HepG2 (cell line): ENCODE data around the gene PNPLA2. TPM values are rescaled to one million over a fixed set of nuclear protein-coding genes. Genes with fewer than 3 reads are reported as not detected.

ENCODE experiments used
- AGO2 ChIP-seq: fragments of 200-400 bp; formaldehyde crosslinking; optimal IDR thresholded peaks from 2 replicates; pipeline ENCODE3; 2017; ENCODE audit warnings: mild to moderate bottlenecking, low read depth, low read length, moderate library complexity
- AKAP8 ChIP-seq: sonication (generic); formaldehyde crosslinking; IDR thresholded peaks from 2 replicates; pipeline ENCODE4 v1.5.1; 2020; ENCODE audit warnings: mild to moderate bottlenecking, missing genetic modification reagents
- CBX2 ChIP-seq, 2 experiments: fragments of 200-600 bp in 1 of 2; sonication (generic); formaldehyde crosslinking in 1 of 2; IDR thresholded peaks; 2 replicates each; pipeline versions ENCODE4 v1.7.0 to v1.8.1; 2018 to 2022; ENCODE audit warnings: low read depth in 2 of 2, low read length in 1 of 2, mild to moderate bottlenecking in 1 of 2, missing genetic modification reagents in 1 of 2
- FOSL2 ChIP-seq: sonication (generic); formaldehyde crosslinking; IDR thresholded peaks from 2 replicates; pipeline ENCODE4 v1.4.0; 2020; ENCODE audit warnings: missing genetic modification reagents
- IRF2 ChIP-seq: IDR thresholded peaks from 2 replicates; pipeline ENCODE4 v1.6.1; 2018; ENCODE audit warnings: missing genetic modification reagents, missing compliant biosample characterization
- NFATC3 ChIP-seq: sonication (generic); formaldehyde crosslinking; IDR thresholded peaks from 2 replicates; pipeline ENCODE4 v1.5.1; 2020; ENCODE audit warnings: mild to moderate bottlenecking, missing genetic modification reagents
- RELA ChIP-seq: sonication (generic); formaldehyde crosslinking; IDR thresholded peaks from 2 replicates; pipeline ENCODE4 v1.4.0; 2020; ENCODE audit warnings: missing genetic modification reagents
- SOX5 ChIP-seq: IDR thresholded peaks from 2 replicates; pipeline ENCODE4 v1.6.1; 2016; ENCODE audit warnings: borderline replicate concordance
- SP1 ChIP-seq, 2 experiments: fragments of 450-650 bp in 1 of 2; sonication (generic) in 1 of 2; formaldehyde crosslinking in 1 of 2; IDR thresholded peaks; 2 replicates each; pipeline versions ENCODE4 v1.4.0 to v1.6.1; 2016 to 2020; ENCODE audit warnings: missing genetic modification reagents in 1 of 2
- ZFY ChIP-seq: sonication (generic); formaldehyde crosslinking; IDR thresholded peaks from 2 replicates; pipeline ENCODE4 v1.4.0; 2020; ENCODE audit warnings: missing genetic modification reagents
- ZNF773 ChIP-seq: sonication (generic); formaldehyde crosslinking; IDR thresholded peaks from 2 replicates; pipeline ENCODE4 v1.4.0; 2020; ENCODE audit warnings: missing genetic modification reagents, borderline replicate concordance
- ZSCAN31 ChIP-seq: sonication (generic); formaldehyde crosslinking; IDR thresholded peaks from 2 replicates; pipeline ENCODE4 v1.5.0; 2020; ENCODE audit warnings: low read depth, mild to moderate bottlenecking, missing genetic modification reagents
- polyA plus RNA-seq, 8 experiments: library from polyadenylated mRNA; depleted of rRNA in 3 of 8; stranded (reverse) in 7 of 8; unstranded in 1 of 8; fragments of >200 nt; fragmentation: Illumina TruSeq in 4 of 8; extraction: Trizol in 4 of 8; gene quantifications; 2 replicates each; pipeline versions ENCODE4 v1.2.1 to v1.2.3, GENCODE V29; 2011 to 2016; ENCODE audit warnings: low read depth in 4 of 8, missing spikeins in 1 of 8, mixed read lengths in 1 of 8; ENCODE audit not compliant: insufficient read depth in 1 of 8
- total RNA-seq, 5 experiments: library from RNA; depleted of rRNA; stranded (reverse); fragments of >200 nt; fragmentation: Illumina TruSeq; extraction: Trizol; gene quantifications; 2 replicates each; pipeline ENCODE4 v1.2.3, GENCODE V29; 2016; ENCODE audit warnings: low read depth in 1 of 5
- TF ChIP-seq, protein P1 (sequence below): sonication (generic); formaldehyde crosslinking; IDR thresholded peaks from 2 replicates; pipeline ENCODE4 v1.8.0; 2022; ENCODE audit warnings: mild to moderate bottlenecking, missing genetic modification reagents
- TF ChIP-seq, protein P2 (sequence below), 2 experiments: fragments of 450-650 bp in 1 of 2; sonication (generic) in 1 of 2; formaldehyde crosslinking in 1 of 2; IDR thresholded peaks; 2 replicates each; pipeline versions ENCODE4 v1.6.1 to v1.8.0; 2016 to 2022; ENCODE audit warnings: antibody characterized with exemption in 1 of 2, mild to moderate bottlenecking in 1 of 2, missing genetic modification reagents in 1 of 2
- TF ChIP-seq, protein P3 (sequence below): sonication (generic); formaldehyde crosslinking; IDR thresholded peaks from 2 replicates; pipeline ENCODE4 v1.5.0; 2020; ENCODE audit warnings: missing genetic modification reagents, mild to moderate bottlenecking, borderline replicate concordance

PNPLA2 gene
- total and polyA plus RNA-seq, 2 of the 13 experiments (the other 11 are each of a cell fraction or from before 2014, with no cell fraction given), result 10.5 to 43.2 TPM

DNA sequence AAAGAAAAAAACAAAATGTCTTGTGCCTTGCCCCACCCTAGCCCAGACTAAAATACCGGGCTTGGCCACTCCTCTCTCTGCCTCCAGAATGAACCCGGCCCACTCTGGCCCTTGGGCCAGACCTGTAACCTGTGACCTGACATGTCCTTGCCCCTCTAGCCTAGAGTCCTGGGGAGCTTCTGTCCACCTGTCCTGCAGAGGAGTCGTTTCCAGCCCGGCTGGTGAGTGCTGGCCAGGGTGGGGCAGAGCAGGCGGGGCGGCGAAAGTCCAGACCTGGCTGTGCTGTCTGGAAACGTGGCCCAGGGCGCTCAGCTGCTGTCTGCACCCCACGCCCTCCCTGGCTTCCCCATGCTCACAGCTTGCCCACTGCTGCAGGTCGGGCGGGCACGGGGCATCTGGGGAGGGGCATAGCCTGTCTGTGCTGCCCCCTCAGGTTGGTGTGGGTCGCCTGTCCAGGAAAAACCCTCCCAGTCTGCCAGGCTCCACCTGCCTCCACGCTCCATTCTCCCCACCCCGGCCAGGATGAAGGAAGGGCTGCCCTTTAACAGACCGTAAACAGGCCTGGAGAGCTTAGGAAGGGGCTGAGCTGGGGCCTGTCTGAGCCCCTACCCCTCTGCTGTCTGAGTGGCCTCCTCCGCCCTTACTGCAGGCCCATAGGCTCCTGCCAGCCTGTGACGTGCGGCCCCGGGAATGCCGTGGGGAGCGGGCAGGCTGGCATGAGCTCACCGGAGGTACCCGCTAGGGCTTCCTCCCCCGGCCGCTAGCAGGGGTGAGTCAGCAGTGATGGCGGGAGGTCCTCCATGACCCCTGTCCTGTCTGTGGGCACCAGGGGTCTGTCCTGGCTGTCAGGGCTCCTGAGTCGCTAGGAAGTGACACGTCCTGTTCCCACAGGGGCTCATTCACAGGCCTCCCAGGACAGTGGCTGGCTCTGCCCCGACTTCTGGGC lies 15.9 kb downstream of the PNPLA2 start (continued):
- TF ChIP-seq, protein P1, sequence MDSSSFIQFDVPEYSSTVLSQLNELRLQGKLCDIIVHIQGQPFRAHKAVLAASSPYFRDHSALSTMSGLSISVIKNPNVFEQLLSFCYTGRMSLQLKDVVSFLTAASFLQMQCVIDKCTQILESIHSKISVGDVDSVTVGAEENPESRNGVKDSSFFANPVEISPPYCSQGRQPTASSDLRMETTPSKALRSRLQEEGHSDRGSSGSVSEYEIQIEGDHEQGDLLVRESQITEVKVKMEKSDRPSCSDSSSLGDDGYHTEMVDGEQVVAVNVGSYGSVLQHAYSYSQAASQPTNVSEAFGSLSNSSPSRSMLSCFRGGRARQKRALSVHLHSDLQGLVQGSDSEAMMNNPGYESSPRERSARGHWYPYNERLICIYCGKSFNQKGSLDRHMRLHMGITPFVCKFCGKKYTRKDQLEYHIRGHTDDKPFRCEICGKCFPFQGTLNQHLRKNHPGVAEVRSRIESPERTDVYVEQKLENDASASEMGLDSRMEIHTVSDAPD, result no peak
- TF ChIP-seq AGO2 (peak; percentile 93), RELA (CRISPR knock-in tag) (no peak), CBX2 (IDR thresholded peaks at IDR 0.05; ENCODE audit: low read depth, low read length) (no peak), CBX2 (CRISPR knock-in tag; IDR thresholded peaks at IDR 0.05; ENCODE audit: low read depth) (no peak), SOX5 (no peak), SP1 (IDR thresholded peaks at IDR 0.05) (no peak), SP1 (CRISPR knock-in tag; IDR thresholded peaks at IDR 0.05) (no peak), ZSCAN31 (no peak), AKAP8 (CRISPR knock-in tag) (0 out of 2 replicates have a peak, but pooled peaks have one; percentile 63), IRF2 (no peak), ZNF773 (no peak), ZFY (CRISPR knock-in tag) (no peak; the same call in 1 of the 2 replicates), FOSL2 (CRISPR knock-in tag) (peak; percentile 66), NFATC3 (CRISPR knock-in tag) (no peak)
- TF ChIP-seq, protein P2, sequence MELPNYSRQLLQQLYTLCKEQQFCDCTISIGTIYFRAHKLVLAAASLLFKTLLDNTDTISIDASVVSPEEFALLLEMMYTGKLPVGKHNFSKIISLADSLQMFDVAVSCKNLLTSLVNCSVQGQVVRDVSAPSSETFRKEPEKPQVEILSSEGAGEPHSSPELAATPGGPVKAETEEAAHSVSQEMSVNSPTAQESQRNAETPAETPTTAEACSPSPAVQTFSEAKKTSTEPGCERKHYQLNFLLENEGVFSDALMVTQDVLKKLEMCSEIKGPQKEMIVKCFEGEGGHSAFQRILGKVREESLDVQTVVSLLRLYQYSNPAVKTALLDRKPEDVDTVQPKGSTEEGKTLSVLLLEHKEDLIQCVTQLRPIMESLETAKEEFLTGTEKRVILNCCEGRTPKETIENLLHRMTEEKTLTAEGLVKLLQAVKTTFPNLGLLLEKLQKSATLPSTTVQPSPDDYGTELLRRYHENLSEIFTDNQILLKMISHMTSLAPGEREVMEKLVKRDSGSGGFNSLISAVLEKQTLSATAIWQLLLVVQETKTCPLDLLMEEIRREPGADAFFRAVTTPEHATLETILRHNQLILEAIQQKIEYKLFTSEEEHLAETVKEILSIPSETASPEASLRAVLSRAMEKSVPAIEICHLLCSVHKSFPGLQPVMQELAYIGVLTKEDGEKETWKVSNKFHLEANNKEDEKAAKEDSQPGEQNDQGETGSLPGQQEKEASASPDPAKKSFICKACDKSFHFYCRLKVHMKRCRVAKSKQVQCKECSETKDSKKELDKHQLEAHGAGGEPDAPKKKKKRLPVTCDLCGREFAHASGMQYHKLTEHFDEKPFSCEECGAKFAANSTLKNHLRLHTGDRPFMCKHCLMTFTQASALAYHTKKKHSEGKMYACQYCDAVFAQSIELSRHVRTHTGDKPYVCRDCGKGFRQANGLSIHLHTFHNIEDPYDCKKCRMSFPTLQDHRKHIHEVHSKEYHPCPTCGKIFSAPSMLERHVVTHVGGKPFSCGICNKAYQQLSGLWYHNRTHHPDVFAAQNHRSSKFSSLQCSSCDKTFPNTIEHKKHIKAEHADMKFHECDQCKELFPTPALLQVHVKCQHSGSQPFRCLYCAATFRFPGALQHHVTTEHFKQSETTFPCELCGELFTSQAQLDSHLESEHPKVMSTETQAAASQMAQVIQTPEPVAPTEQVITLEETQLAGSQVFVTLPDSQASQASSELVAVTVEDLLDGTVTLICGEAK (IDR thresholded peaks at IDR 0.05), result no peak
- TF ChIP-seq, protein P2 (CRISPR knock-in tag; IDR thresholded peaks at IDR 0.05), result no peak
- TF ChIP-seq, protein P3, sequence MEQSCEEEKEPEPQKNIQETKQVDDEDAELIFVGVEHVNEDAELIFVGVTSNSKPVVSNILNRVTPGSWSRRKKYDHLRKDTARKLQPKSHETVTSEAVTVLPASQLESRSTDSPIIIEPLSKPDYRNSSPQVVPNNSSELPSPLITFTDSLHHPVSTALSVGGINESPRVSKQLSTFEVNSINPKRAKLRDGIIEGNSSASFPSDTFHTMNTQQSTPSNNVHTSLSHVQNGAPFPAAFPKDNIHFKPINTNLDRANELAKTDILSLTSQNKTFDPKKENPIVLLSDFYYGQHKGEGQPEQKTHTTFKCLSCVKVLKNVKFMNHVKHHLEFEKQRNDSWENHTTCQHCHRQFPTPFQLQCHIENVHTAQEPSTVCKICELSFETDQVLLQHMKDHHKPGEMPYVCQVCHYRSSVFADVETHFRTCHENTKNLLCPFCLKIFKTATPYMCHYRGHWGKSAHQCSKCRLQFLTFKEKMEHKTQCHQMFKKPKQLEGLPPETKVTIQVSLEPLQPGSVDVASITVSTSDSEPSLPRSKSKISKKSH (CRISPR knock-in tag), result 0 out of 2 replicates have a peak, but pooled peaks have one; percentile 47
